ENCODE data around the gene SLC1A4. TPM values are rescaled to one million over a fixed set of nuclear protein-coding genes. Genes with fewer than 3 reads are reported as not detected.
"Not testable (repeated sequence)": the region's sequence is repeated elsewhere in the genome, so short reads cannot be mapped to it uniquely, and the experiment has no call there.

The SLC1A4 gene
- total RNA-seq, 1 experiment from 2014 or later, result 3.5 TPM

DNA sequence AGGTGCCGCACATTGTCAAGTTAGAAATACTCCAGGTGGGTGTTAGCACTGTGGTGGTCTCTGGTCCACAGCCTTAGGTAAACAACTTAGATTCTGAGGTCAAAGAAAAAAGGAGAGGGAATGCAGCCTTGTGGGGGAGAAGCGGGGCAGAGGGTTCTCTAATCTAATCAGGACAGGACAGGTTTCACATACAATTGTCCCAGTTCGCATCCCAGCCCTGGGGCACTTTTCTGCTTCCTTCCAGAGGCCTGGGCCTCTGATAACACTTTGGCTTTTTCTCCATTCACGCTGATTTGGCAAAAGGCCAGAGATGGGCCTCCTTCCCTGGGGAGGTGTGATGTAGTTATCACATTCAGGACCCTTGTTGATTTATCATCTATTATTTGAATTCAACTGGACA lies 32.5 kb downstream of the SLC1A4 start:
- H3K36me3 ChIP-seq, result no peaks in the 10 kb centered on the region
- H3K9me3 ChIP-seq (replicated peaks), result no peaks in the 10 kb centered on the region
- no peak overlapping the region for H3K27ac ChIP-seq
- H3K27me3 ChIP-seq, result no peaks in the 10 kb centered on the region
- H3K4me3 ChIP-seq, result no peak overlapping the region
- DNase-seq, result peak in 1 of 2 experiments; percentile 26
- H3K4me1 ChIP-seq, result peaks cover 3% of the 10 kb centered on the region

DNA sequence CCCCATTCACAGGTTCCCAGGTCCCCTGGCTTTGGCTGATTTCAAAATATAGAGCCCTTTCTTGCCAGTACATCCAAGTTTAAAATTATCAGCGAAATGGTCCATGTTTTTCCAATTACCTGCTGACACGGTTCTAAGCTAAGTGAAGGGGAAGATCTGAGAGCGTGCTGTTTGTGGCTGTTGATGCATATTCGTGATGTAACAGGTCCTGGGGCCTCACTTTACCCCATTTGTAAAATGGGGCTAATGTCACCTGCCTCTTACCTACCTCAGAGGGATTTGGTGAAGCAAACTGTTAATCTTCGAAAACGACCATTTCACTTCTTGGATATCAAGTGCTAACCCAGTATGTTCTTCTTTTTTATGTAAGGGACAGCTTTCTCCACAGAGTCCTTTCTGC lies 33.0 kb downstream of the SLC1A4 start:
- Histone ChIP-seq H3K9me3 (replicated peaks) (no peaks in the 10 kb centered on the region), H3K4me1 (peaks cover 7% of the 10 kb centered on the region), H3K4me3 (no peak overlapping the region), H3K27me3 (no peaks in the 10 kb centered on the region), H3K36me3 (no peaks in the 10 kb centered on the region), H3K27ac (no peak overlapping the region)
- DNase-seq, result no peak

GRCh38 chr2:65023742-65024141 lies 34.5 kb downstream of the SLC1A4 start:
- Histone ChIP-seq H3K4me1 (peaks cover 13% of the 10 kb centered on the region), H3K4me3 (no peak overlapping the region), H3K36me3 (no peaks in the 10 kb centered on the region), H3K9me3 (replicated peaks) (no peaks in the 10 kb centered on the region), H3K27me3 (no peaks in the 10 kb centered on the region), H3K27ac (no peak overlapping the region)
- no peak for DNase-seq

DNA sequence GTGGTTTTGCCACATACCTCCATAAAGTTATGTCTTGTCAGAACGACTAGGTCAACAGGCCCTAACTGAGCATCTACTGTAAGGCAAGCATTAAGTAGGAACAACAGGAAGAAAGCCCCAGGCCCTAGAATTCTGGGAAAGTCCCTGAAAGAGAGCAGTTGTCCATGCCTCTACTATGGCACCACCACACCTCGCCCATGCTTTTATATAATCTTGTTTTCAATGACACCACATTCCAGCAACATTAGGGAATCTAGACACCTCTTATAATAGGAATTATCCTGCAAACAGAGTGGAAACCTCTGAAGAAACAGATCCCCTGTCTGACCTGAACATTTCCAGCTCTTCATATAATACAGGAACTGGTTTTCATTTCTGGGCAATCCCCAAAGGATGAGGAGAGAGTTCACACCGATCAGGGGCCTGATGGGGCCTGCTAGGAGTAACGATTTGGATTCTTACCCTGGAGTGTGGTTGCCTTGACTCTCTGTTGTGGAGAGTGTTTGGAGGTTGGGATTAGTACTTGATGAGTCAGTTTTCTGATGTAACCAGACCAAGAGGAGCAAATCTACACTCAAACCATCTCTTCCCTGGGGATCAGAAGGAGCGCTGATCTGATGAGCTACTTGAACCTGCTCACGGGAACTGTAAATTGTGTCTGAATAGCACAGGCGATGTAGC lies 35.1 kb downstream of the SLC1A4 start:
- Histone ChIP-seq H3K9me3 (replicated peaks) (no peaks in the 10 kb centered on the region), H3K4me1 (peaks cover 13% of the 10 kb centered on the region), H3K27me3 (no peaks in the 10 kb centered on the region), H3K27ac (no peak overlapping the region), H3K4me3 (no peak overlapping the region), H3K36me3 (no peaks in the 10 kb centered on the region)
- peak in 1 of 2 experiments; percentile 20 for DNase-seq

GRCh38 chr2:65025453-65026123 lies 36.4 kb downstream of the SLC1A4 start:
- H3K27ac ChIP-seq, result no peak overlapping the region
- DNase-seq, result no peak
- no peak overlapping the region for H3K4me3 ChIP-seq
- peaks cover 13% of the 10 kb centered on the region for H3K4me1 ChIP-seq
- H3K27me3 ChIP-seq, result no peaks in the 10 kb centered on the region
- H3K36me3 ChIP-seq, result no peaks in the 10 kb centered on the region
- no peaks in the 10 kb centered on the region for H3K9me3 ChIP-seq (replicated peaks)

DNA sequence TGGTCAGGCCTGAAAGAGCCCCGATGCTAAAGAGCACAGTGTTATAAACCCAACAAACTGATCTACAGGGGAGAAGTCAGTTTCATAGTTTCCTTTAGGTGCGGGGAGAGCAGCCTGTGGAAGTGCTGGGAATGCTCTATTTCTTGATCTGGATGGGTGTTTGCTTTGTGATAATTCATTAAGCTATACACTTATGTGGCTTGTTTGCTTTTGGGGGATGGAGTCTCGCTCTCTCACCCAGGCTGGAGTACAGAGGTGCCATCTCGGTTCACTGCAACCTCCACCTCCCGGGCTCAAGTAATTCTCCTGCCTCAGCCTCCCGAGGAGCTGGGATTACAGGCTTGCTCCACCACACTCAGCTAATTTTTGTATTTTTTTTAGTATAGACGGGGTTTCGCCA lies 37.0 kb downstream of the SLC1A4 start:
- no peaks in the 10 kb centered on the region for H3K27me3 ChIP-seq
- no peak overlapping the region for H3K4me3 ChIP-seq
- H3K4me1 ChIP-seq, result peaks cover 13% of the 10 kb centered on the region
- DNase-seq, result no peak
- no peaks in the 10 kb centered on the region for H3K9me3 ChIP-seq (replicated peaks)
- H3K27ac ChIP-seq, result no peak overlapping the region
- no peaks in the 10 kb centered on the region for H3K36me3 ChIP-seq

GRCh38 chr2:65026704-65027464 lies 37.7 kb downstream of the SLC1A4 start:
- no peak overlapping the region for H3K4me3 ChIP-seq
- H3K4me1 ChIP-seq, result peaks cover 13% of the 10 kb centered on the region
- peak; percentile 57 to 75 for DNase-seq

GRCh38 chr2:65027616-65028244 lies 38.5 kb downstream of the SLC1A4 start:
- peaks cover 19% of the 10 kb centered on the region for H3K4me1 ChIP-seq
- no peaks in the 10 kb centered on the region for H3K9me3 ChIP-seq (replicated peaks)
- H3K27ac ChIP-seq, result no peak overlapping the region
- no peak overlapping the region for H3K4me3 ChIP-seq
- H3K27me3 ChIP-seq, result no peaks in the 10 kb centered on the region
- no peak for DNase-seq
- no peaks in the 10 kb centered on the region for H3K36me3 ChIP-seq

More at GRCh38 chr2:65026704-65027464, 37.7 kb downstream of the SLC1A4 start:
- Histone ChIP-seq H3K9me3 (replicated peaks) (no peaks in the 10 kb centered on the region), H3K27me3 (no peaks in the 10 kb centered on the region), H3K27ac (no peak overlapping the region), H3K36me3 (no peaks in the 10 kb centered on the region)

DNA sequence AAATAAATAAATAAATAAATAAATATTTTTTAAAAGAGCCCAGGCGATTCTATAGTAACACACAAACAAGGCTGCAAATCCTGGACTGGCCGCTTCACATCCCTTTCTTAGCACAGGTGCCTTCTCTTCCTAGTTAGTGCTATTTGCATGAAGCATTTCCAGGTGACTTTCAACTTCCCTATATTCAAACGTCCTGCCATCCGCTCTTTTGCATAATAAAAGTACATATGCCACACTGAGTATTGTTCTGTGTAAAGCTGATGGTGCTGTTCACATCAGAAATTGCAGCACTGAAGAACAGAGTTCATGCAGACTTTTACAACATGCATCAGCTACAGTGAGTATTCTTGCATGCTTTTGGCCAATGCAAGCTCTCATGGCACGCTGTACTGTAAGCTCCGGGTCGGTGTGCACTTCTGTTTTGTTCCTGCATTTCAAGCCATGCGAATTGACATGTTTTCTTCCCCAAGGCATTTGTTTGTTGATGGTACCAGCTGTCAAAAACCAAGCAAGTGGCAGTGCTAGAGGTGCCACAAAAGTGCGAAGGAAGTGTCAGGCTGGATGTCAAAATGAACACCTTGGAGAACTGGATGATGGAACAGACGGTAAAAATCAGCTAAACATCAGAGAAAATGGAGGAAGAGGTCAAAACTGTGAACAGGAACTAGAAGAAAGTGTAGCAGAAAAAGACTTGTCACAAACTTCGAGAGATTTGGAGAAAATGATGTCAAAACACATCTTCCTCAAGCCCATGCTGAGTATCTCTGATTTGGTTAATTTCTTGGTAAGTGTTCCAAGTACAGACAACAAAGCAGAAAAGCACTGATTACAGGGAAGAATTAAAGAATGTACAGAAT lies 41.5 kb downstream of the SLC1A4 start:
- DNase-seq, result no peak
- Histone ChIP-seq H3K27ac (no peak overlapping the region), H3K9me3 (replicated peaks) (no peaks in the 10 kb centered on the region), H3K4me3 (no peak overlapping the region), H3K27me3 (no peaks in the 10 kb centered on the region), H3K4me1 (peaks cover 19% of the 10 kb centered on the region), H3K36me3 (no peaks in the 10 kb centered on the region)

DNA sequence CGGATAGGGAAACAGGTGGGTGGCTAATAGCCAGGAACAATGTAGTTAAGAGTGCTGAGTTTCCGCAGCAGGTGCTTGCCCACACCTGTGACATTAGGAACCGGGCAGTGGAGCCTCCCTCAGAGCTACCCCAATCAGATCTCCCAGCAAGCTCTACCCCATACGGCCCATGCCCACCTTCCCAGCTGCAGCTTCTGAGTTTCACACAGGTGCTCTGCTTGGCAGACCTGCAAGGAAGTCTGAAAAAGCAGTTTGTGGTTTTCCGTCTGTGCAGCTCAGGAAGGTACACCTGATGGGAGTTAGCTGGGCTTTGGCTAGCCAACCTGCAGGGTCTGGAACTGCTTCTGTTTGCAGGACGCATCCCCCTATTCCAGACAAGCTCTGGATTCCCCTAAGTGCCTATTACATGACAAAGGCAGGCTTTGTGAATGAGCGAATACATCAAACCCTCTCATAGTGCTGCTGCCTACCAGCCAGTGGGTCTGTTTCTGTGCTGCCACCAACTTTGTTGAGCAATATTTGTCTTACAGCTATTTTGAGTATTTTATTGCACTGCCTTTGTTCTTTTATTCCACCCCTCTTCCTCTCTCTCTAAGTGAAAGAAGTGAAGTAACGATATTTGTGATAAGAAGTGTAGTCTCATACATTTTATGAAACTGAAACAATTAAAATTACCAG lies 42.3 kb downstream of the SLC1A4 start:
- Histone ChIP-seq H3K27me3 (no peaks in the 10 kb centered on the region), H3K36me3 (no peaks in the 10 kb centered on the region), H3K4me3 (no peak overlapping the region), H3K9me3 (replicated peaks) (no peaks in the 10 kb centered on the region), H3K4me1 (peaks cover 18% of the 10 kb centered on the region), H3K27ac (no peak overlapping the region)
- DNase-seq, result no peak

- H3K9me3 ChIP-seq (replicated peaks), result no peaks in the 10 kb centered on the region
- H3K27me3 ChIP-seq, result no peaks in the 10 kb centered on the region
- no peaks in the 10 kb centered on the region for H3K36me3 ChIP-seq
- no peak overlapping the region for H3K27ac ChIP-seq
- DNase-seq, result peak in 1 of 2 experiments; percentile 31
- H3K4me1 ChIP-seq, result peaks cover 11% of the 10 kb centered on the region
- H3K4me3 ChIP-seq, result no peak overlapping the region
These were observed 43.1 kb downstream of the SLC1A4 start for GRCh38 chr2:65032019-65032975.

GRCh38 chr2:65033178-65033577 lies 44.0 kb downstream of the SLC1A4 start:
- Histone ChIP-seq H3K27me3 (no peaks in the 10 kb centered on the region), H3K27ac (no peak overlapping the region), H3K4me1 (peaks cover 6% of the 10 kb centered on the region), H3K4me3 (no peak overlapping the region), H3K9me3 (replicated peaks) (no peaks in the 10 kb centered on the region), H3K36me3 (no peaks in the 10 kb centered on the region)
- peak in 1 of 2 experiments; percentile 58 for DNase-seq

DNA sequence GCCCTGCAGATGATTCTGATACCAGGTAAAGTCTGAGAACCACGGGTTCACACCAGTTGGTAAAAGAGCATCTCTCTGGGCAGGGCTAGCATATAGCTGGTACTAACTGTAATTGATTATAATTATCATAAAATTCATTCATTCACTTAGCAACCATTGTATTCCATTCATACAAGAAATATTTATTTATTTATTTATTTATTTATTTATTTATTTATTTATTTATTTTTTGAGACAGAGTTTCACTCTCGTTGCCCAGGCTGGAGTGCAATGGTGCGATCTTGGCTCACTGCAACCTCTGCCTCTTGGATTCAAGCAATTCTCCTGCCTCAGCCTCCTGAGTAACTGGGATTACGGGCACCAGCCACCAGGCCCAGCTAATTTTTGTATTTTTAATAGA lies 44.5 kb downstream of the SLC1A4 start:
- H3K27me3 ChIP-seq; H3K27ac ChIP-seq; DNase-seq; H3K9me3 ChIP-seq (replicated peaks); H3K4me3 ChIP-seq; H3K4me1 ChIP-seq; H3K36me3 ChIP-seq: not testable (repeated sequence)

Measured in SJCRH30 (cell line).